GM18505 (cell line): ENCODE data around the gene NLGN1.

ENCODE experiments used
- ATAC-seq: cut with Tn5 transposase; IDR thresholded peaks from one replicate; pipeline ENCODE4 v1.9.1; 2021; ENCODE audit not compliant: unreplicated experiment
- POLR2A ChIP-seq: IDR thresholded peaks from 4 replicates; pipeline ENCODE4 v1.6.1; 2011; ENCODE audit warnings: borderline replicate concordance; ENCODE audit not compliant: insufficient read depth, insufficient read length; ENCODE audit errors: extremely low read depth

NLGN1 gene

GRCh38 chr3:174280186-174280585, 882.6 kb downstream of the NLGN1 start:
- no peak for TF ChIP-seq POLR2A
- ATAC-seq: no peak

- TF ChIP-seq POLR2A: no peak
Measured at GRCh38 chr3:174285242-174285864, 887.8 kb downstream of the NLGN1 start.

GRCh38 chr3:174287705-174288104, 890.2 kb downstream of the NLGN1 start:
- no peak for TF ChIP-seq POLR2A
- no peak for ATAC-seq

More at GRCh38 chr3:174285242-174285864, 887.8 kb downstream of the NLGN1 start:
- no peak for ATAC-seq

- no peak for TF ChIP-seq POLR2A
- ATAC-seq: no peak
Measured at GRCh38 chr3:174294616-174295015, 897.1 kb downstream of the NLGN1 start.

- ATAC-seq: no peak
- TF ChIP-seq POLR2A: no peak
Measured at GRCh38 chr3:174295306-174296092, 898.0 kb downstream of the NLGN1 start.

GRCh38 chr3:174302746-174303315, 905.3 kb downstream of the NLGN1 start:
- no peak for TF ChIP-seq POLR2A
- no peak for ATAC-seq

- ATAC-seq: no peak
- no peak for TF ChIP-seq POLR2A
Measured at GRCh38 chr3:174303907-174304560, 906.5 kb downstream of the NLGN1 start.

- no peak for TF ChIP-seq POLR2A
- ATAC-seq: no peak
Measured at GRCh38 chr3:174308736-174309135, 911.2 kb downstream of the NLGN1 start.

GRCh38 chr3:174310475-174310983, 913.0 kb downstream of the NLGN1 start:
- no peak for TF ChIP-seq POLR2A
- ATAC-seq: no peak

GRCh38 chr3:174315225-174315624, 917.7 kb downstream of the NLGN1 start:
- ATAC-seq: no peak
- TF ChIP-seq POLR2A: no peak

GRCh38 chr3:174317005-174317404, 919.5 kb downstream of the NLGN1 start:
- no peak for TF ChIP-seq POLR2A
- ATAC-seq: no peak

- no peak for TF ChIP-seq POLR2A
- no peak for ATAC-seq
Measured at GRCh38 chr3:174318181-174318580, 920.6 kb downstream of the NLGN1 start.

- no peak for TF ChIP-seq POLR2A
- ATAC-seq: no peak
Measured at GRCh38 chr3:174321548-174321947, 924.0 kb downstream of the NLGN1 start.
